Peyer's patch (tissue), 4 donors: ENCODE measurements around the gene DHX58.

ENCODE experiments used
- CTCF ChIP-seq, 6 experiments: fragments of 450-650 bp in 4 of 6; fragments of 200-600 bp in 2 of 6; sonication (generic) in 1 of 6; IDR thresholded peaks; one replicate each; pipeline ENCODE4 v1.5.1; 2017 to 2019; ENCODE audit warnings: antibody characterized with exemption in 6 of 6, mild to moderate bottlenecking in 3 of 6, moderate library complexity in 1 of 6
- POLR2A ChIP-seq, 2 donors: fragments of 450-650 bp; IDR thresholded peaks; one replicate each; pipeline ENCODE4 v1.5.1; 2017; ENCODE audit warnings: antibody characterized with exemption in 2 of 2, mild to moderate bottlenecking in 2 of 2, moderate library complexity in 2 of 2

- TF ChIP-seq CTCF (IDR thresholded peaks at IDR 0.05): no peak
- no peak for TF ChIP-seq POLR2A (IDR thresholded peaks at IDR 0.05)
Measured at GRCh38 chr17:42136654-42137051, 24.1 kb upstream of the DHX58 start.
